H1 (cell line): ENCODE measurements around the gene RAB30.

ENCODE experiments used
- CBX8 ChIP-seq: fragments of 300-800, 300-1000 bp; sonication (generic); IDR thresholded peaks from 2 replicates; pipeline ENCODE4 v1.7.1; 2016; ENCODE audit warnings: low read depth, low read length, borderline replicate concordance
- JUN ChIP-seq: IDR thresholded peaks from 2 replicates; pipeline ENCODE4 v1.6.1; 2011; ENCODE audit warnings: low read depth, mild to moderate bottlenecking, improper control_type of control experiment, low read length
- POLR2A ChIP-seq, 2 experiments: IDR thresholded peaks; 1 replicate in 1 of 2; 2 replicates in 1 of 2; pipeline ENCODE4 v1.6.1; 2011; ENCODE audit warnings: low read depth in 2 of 2, low read length in 2 of 2, mild to moderate bottlenecking in 2 of 2; ENCODE audit errors: control extremely low read depth in 1 of 2
- TF ChIP-seq, protein P1 (sequence below): IDR thresholded peaks from 2 replicates; pipeline ENCODE4 v1.6.1; 2011; ENCODE audit warnings: low read depth, mild to moderate bottlenecking, low read length; ENCODE audit not compliant: insufficient read depth
- TF ChIP-seq, protein P2 (sequence below), 3 experiments: IDR thresholded peaks; 1 replicate in 2 of 3; 2 replicates in 1 of 3; pipeline versions ENCODE4 v1.5.1 to v1.6.1; 2011; ENCODE audit warnings: low read length in 3 of 3, mild to moderate bottlenecking in 3 of 3, inconsistent platforms in 2 of 3, low read depth in 1 of 3, moderate library complexity in 1 of 3; ENCODE audit not compliant: insufficient read depth in 1 of 3; ENCODE audit errors: control extremely low read depth in 1 of 3

DNA sequence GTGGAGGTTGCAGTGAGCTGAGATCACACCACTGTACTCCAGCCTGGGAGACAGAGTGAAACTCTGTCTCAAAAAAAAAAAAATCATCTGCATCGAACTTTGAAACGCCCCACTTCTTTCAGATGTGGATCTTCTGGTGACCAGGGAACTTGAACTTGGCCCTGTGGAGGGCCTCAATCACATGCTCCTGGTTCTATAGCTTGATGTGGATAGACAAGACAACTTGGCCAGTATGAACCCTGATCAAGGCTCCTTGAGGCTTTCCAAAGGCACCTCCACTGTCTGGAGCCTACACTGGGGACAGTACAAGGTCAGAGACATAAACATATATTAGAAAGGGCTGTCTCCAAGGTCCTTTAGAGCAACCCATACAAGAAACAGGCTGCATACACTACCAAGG lies 30.6 kb downstream of the RAB30 start:
- TF ChIP-seq JUN (no peak), CBX8 (no peak), POLR2A (IDR thresholded peaks at IDR 0.05; ENCODE audit: control extremely low read depth in 1 of 2, low read depth in 2 of 2, low read length in 2 of 2) (no peak)
- TF ChIP-seq, protein P1, sequence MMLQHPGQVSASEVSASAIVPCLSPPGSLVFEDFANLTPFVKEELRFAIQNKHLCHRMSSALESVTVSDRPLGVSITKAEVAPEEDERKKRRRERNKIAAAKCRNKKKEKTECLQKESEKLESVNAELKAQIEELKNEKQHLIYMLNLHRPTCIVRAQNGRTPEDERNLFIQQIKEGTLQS = no peak
- TF ChIP-seq, protein P2, sequence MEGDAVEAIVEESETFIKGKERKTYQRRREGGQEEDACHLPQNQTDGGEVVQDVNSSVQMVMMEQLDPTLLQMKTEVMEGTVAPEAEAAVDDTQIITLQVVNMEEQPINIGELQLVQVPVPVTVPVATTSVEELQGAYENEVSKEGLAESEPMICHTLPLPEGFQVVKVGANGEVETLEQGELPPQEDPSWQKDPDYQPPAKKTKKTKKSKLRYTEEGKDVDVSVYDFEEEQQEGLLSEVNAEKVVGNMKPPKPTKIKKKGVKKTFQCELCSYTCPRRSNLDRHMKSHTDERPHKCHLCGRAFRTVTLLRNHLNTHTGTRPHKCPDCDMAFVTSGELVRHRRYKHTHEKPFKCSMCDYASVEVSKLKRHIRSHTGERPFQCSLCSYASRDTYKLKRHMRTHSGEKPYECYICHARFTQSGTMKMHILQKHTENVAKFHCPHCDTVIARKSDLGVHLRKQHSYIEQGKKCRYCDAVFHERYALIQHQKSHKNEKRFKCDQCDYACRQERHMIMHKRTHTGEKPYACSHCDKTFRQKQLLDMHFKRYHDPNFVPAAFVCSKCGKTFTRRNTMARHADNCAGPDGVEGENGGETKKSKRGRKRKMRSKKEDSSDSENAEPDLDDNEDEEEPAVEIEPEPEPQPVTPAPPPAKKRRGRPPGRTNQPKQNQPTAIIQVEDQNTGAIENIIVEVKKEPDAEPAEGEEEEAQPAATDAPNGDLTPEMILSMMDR (IDR thresholded peaks at IDR 0.05; ENCODE audit: control extremely low read depth in 1 of 3, insufficient read depth in 1 of 3, low read depth in 1 of 3, low read length in 3 of 3) = no peak
